HG02798 (cell line): ENCODE results near the gene SPEM2.

Experiments used
- ATAC-seq: cut with Tn5 transposase; IDR thresholded peaks from one replicate; pipeline ENCODE4 v1.9.1; 2021; ENCODE audit warnings: mild to moderate bottlenecking; ENCODE audit not compliant: unreplicated experiment, poor library complexity

SPEM2 gene

DNA sequence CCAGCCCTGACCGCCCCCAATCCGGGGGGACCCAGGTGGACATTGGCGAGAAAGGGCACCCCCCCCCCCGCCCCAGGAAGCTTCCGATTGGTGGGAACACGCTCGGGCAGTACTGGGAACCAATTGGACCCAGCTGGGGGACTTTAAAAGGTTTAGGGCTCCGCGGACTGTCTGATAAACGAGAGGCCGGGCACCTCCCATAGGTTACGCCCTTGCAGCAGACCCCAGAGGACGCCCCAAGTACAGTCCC, 21.8 kb upstream of the SPEM2 start:
- no peak for ATAC-seq

DNA sequence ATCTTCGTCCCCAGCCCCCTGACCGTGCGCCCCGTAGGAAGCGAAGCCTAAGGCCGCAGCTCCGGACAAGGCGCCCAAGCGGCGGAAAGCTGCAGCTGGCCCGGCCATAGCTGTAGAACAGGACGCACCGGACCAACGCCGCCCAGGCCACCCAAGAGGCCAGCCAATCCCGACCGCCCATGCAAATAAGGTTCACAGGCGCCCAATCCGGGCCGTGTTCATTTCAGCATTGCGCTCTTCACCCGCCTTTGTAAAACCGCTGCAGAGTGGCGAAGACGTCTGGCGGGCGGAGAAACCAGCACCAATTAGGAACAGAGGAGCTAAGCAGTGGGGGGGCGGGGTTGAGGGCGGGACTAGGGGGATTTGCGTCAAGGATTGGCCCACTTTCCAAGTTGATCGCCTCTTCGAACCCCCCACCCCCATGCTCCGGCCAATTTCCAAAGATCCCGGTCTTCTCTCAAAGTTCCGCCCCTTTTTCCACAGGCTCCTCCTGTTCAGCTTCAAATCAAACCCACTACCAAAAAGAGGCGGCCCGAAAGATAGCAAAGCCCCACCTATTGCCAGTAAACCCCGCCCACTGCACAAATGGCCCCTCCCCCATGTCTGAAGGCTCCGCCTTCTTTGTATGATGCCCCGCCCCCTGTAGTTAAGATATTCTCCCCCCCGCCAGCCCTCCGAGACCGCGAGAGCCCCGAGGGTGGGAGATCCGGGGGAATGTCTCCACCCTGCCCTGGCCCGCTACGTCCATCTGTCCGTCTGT, 21.3 kb upstream of the SPEM2 start, which contains the start of gene TMEM256:
Gene TMEM256, minus strand, starts transcription at position 121 of the 760 bp plus-strand sequence. Its CDS starts 13 bp downstream, at position 108.
- peak; percentile 95 for ATAC-seq

GRCh38 chr17:7404737-7405349, 20.6 kb upstream of the SPEM2 start:
- peak; percentile 13 for ATAC-seq

DNA sequence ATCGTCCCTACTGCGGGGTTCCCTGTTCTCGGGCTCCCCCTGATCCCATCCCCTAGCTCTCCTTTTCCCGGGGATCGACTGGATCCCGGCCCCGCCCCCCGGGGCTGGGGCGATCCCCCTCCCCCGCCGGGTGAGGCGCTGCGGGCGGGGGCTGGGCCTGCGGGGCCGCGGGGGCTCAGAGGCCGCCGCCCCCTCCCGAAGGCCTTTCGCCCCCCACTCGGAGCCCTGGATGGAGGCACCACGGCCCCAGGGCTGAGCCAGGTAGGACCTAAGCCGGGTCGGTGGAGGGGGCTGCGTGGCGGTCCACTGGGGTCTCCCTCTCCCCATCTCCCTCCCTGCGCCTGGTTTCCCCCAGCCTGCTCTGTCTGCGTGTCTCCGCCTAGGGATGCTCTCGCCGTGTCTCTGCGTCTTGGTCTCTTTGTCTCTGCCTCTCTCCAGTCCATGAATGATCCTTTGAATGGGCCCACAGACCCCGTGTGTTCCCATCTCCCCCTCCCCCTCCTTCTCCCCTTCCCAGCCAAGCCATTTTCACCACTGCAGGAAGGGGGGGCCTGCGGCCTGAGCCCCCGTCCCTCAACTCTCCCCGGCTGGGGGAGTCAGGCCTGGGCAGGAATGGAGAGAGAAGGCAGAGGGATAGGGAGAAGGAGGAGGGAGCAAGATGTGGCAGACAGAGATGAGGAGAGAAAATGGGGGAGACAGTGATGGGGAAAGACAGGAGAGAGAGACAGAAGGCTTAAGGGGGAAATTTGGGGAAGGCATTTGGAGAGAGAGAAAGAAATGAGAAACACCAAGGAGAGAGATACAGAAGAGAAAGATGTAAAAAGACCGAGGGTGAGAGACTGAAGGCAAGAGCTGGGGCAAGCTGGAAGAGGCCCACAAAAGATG, 19.8 kb upstream of the SPEM2 start:
- no peak for ATAC-seq

- no peak for ATAC-seq
Observed at GRCh38 chr17:7406235-7406825, 19.1 kb upstream of the SPEM2 start.

DNA sequence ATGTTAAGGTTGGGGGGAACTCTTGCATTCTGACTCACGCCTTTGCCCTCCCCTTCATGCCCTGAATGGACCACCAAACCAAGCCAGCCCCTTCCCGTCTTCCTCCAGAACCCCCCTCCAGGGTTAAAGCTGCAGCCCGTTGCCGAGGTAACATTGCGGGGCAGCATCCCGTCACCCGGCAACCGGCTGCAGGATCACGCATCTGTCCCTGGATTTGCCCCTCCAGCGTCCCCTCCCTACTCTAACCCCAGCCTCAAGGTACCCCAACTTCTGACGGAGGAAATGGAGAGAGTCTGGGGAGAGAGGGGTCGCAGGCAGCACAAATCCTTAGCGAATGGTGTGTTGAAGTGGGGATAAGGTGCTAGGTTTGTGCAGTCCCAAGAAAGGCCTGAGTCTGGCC, 18.3 kb upstream of the SPEM2 start:
- ATAC-seq, result no peak

DNA sequence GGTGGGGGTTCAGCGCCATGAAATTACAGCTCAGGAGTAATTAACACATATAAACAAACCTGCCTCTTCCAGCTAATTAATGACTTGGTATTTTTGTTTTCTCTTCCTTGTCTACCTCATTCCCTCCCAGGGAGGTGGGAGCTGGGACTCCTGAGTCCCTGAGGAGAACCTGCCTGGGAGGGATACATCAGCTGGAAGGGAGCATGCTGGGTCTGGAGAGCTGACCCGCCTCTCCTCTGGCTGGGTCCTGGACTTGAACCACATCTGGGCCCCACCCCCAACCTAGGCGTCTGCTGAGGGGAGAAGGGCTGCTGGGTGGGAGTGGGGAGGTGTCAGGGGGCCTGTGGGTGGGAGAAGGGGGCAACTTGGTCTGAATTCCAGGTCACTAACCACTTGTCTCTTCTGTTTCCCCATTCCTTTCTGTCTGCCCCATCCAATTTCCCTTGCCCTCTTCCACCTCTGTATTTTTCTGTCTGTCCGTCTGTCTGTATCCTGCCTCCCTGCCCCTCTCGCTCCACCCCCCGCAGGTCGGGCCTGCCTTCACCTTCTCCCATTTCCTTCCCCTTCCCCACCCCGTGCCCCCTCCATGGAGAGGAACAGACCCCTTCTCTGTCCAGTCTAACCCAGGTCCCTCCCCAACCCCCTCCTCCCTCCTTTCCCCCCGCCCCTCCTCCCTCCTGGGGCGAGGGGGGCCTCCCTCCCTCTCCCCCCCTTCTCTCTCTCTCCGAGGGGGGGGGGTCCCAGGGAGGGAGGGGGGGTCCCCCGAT, 17.7 kb upstream of the SPEM2 start, which contains the start of gene NLGN2:
Gene NLGN2, plus strand, starts transcription at position 361 of the 767 bp plus-strand sequence. CDS start 411 bp downstream, outside the sequence.
- no peak for ATAC-seq

- ATAC-seq, result no peak
Observed at GRCh38 chr17:7408252-7408727, 17.1 kb upstream of the SPEM2 start.

- ATAC-seq, result no peak
Observed at GRCh38 chr17:7408863-7409262, 16.6 kb upstream of the SPEM2 start.

- no peak for ATAC-seq
Observed at GRCh38 chr17:7409716-7410115, 15.7 kb upstream of the SPEM2 start.

DNA sequence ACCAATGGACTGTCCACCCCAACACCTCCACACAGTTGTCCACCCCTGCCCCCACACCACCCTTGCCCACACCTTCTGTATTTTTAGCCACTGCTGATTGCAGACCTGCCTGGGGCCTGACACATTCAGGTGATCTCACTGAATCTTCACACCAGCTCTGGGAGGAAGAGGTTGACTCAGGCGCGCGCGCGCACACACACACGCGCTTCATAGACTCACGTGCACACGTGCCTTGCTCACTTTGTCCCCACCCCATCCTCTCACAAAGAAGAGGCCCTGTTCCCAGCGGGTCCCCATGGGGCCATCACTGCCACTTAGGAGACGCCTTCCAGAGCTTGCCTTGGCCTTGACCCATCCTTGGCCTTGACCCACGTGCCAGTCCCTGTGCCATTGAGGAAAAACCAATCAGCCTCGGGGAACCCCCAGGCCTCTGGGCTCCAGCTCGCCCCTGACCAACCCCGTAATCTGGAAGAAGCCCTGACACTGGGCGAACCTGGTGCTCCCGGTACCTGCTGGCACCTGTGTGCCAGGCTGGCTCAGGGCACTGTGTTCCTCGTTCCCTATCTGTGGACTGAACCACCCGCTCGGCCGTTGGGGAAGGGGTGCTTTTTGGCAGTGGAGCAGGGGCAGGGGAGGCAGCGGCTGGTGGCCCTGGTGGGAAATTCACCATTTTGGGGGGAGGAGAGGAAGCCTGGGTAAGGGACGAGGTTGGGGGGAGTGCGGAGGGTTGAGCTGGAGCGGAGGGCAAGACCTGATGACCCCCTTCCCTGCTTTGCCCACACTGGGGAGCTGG, 14.6 kb upstream of the SPEM2 start:
- ATAC-seq, result no peak

DNA sequence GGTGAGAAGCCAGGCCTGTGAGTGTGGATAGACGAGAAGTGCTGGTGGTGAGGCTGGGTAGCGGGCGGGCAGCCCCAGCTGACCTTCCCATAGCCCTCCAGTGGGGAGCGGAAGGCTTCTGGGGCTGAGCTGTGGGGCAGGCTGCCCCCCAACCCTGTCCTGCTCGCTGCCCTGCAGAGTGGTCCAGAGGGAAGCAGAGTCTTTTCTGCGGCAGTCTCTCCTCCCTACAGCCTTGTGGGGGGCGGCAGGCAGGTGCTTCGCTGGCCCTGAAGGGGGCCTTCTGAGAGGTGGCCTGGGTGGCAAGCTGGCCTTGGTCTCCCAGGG, 14.0 kb upstream of the SPEM2 start:
- no peak for ATAC-seq

- ATAC-seq, result no peak
Observed at GRCh38 chr17:7413346-7413985, 11.9 kb upstream of the SPEM2 start.

DNA sequence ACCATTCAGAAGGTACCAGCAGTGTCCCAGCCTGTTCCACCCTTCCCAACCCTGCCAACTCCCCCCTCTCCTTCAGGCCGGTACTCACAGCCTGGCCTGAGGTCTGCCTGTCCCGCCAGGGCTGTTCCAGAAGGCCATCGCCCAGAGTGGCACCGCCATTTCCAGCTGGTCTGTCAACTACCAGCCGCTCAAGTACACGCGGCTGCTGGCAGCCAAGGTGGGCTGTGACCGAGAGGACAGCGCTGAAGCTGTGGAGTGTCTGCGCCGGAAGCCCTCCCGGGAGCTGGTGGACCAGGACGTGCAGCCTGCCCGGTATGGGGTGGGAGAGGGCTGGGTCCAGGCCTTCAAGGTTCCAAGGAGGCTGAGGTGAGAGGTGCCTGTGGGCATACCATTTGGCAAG, 10.6 kb upstream of the SPEM2 start:
- no peak for ATAC-seq

DNA sequence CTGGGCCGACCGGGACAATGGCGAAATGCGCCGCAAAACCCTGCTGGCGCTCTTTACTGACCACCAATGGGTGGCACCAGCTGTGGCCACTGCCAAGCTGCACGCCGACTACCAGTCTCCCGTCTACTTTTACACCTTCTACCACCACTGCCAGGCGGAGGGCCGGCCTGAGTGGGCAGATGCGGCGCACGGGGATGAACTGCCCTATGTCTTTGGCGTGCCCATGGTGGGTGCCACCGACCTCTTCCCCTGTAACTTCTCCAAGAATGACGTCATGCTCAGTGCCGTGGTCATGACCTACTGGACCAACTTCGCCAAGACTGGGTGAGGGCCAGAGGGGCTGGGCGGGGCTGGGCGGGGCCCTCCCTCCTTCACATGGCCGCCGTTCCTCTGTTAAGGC, 9.6 kb upstream of the SPEM2 start:
- no peak for ATAC-seq

- no peak for ATAC-seq
Observed at GRCh38 chr17:7416323-7416722, 9.1 kb upstream of the SPEM2 start.

GRCh38 chr17:7417056-7417655, 8.3 kb upstream of the SPEM2 start:
- ATAC-seq, result no peak

DNA sequence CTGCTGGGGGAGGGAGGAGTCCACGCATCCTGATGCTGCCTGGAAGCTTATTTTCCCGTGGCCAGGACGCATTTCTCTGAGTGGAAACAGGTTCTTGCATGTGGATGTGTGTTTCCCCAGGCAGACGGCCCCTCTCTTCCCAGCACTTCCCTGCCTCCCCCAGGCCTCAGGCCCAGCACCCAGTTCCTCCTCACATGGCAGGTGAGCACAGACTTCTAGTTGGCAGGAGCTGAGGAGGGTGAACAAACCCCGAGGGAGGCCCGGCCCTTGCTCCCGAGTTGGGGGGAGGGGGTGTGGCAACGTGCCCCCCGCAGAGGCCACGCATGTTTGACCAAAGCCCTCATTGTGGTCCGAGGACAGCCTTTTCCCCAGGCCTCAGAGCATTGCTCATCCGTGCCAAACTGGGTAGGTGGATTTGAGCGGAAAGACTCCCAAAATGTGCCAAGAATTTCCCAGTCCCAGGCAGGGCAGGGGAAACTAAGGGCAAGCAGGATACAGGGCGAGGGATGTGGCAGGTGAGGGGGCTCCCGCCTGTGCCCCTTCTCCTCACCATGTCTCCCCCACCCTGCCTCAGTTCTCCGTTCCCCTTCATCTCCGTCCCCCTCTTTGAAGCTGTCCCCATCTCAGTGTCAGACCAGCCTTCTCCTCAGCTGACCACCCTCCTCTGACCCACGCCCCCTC, 6.8 kb upstream of the SPEM2 start:
- no peak for ATAC-seq
